H1 (cell line): ENCODE data around the gene ACOT9. TPM values are rescaled to one million over a fixed set of nuclear protein-coding genes. Genes with fewer than 3 reads are reported as not detected.

Experiments used
- CTCF ChIA-PET: fragments of 300-600 bp; sonication (Branson Sonifier 250); formaldehyde crosslinking; loops from one replicate; lab custom pipeline; 2021; ENCODE audit not compliant: partially characterized antibody; lab: Charles Lee
- POLR2A ChIA-PET: fragments of 300-600 bp; sonication (Branson Sonifier 250); formaldehyde crosslinking; loops from one replicate; lab custom pipeline; 2021; ENCODE audit warnings: inconsistent platforms; ENCODE audit not compliant: partially characterized antibody; lab: Charles Lee
- DNase-seq, 2 experiments: peaks; one replicate each; pipeline versions ENCODE4 v3.0.0 to v3.0.0-alpha.2; 2010 to 2022; ENCODE audit warnings: low spot score in 2 of 2, low read depth in 1 of 2, mixed read lengths in 1 of 2
- FAIRE-seq: peaks from 2 replicates; lab custom pipeline; 2011; peaks lifted over from hg19 to GRCh38; lab: Jason Lieb, UNC
- H2AFZ ChIP-seq: 2 replicates; pipeline ENCODE4 v1.8.1; 2012; ENCODE audit warnings: low read length, inconsistent platforms
- H2AK5ac ChIP-seq: 2 replicates; pipeline ENCODE4 v1.6.1; 2013; ENCODE audit warnings: low read depth, low read length
- H2BK120ac ChIP-seq: replicated peaks from 2 replicates; pipeline ENCODE3; 2013; ENCODE audit warnings: low read depth, low read length, inconsistent platforms
- H2BK12ac ChIP-seq: 2 replicates; pipeline ENCODE4 v1.6.1; 2013; ENCODE audit warnings: low read depth, low read length
- H2BK15ac ChIP-seq: 2 replicates; pipeline ENCODE4 v1.6.1; 2013; ENCODE audit warnings: low read length
- H2BK20ac ChIP-seq: 2 replicates; pipeline ENCODE4 v1.6.1; 2013; ENCODE audit warnings: low read length
- H2BK5ac ChIP-seq: 2 replicates; pipeline ENCODE4 v1.6.1; 2013; ENCODE audit warnings: low read depth, low read length
- H3K14ac ChIP-seq: 2 replicates; pipeline ENCODE4 v1.6.1; 2013; ENCODE audit warnings: inconsistent platforms; ENCODE audit not compliant: insufficient read length
- H3K18ac ChIP-seq: 2 replicates; pipeline ENCODE4 v1.6.1; 2013; ENCODE audit warnings: low read length; ENCODE audit errors: extremely low read depth
- H3K23ac ChIP-seq: 2 replicates; pipeline ENCODE4 v1.6.1; 2013; ENCODE audit warnings: inconsistent platforms; ENCODE audit not compliant: insufficient read length
- H3K23me2 ChIP-seq: 2 replicates; pipeline ENCODE4 v1.6.1; 2013; ENCODE audit warnings: low read depth, low read length
- H3K27ac ChIP-seq: 2 replicates; pipeline ENCODE4 v1.6.1; 2011; ENCODE audit warnings: low read depth, low read length, inconsistent platforms
- H3K27me3 ChIP-seq, 4 experiments: replicated peaks in 1 of 4; 1 replicate in 1 of 4; 2 replicates in 3 of 4; pipeline versions ENCODE4 v1.6.1 to v1.8.1; 2011 to 2013; ENCODE audit warnings: low read length in 3 of 4, mild to moderate bottlenecking in 3 of 4, inconsistent platforms in 2 of 4, mixed read lengths in 2 of 4, moderate library complexity in 1 of 4; ENCODE audit not compliant: control insufficient read depth in 3 of 4, insufficient read depth in 3 of 4; ENCODE audit errors: extremely low read depth in 1 of 4
- H3K36me3 ChIP-seq, 4 experiments: 2 replicates each; pipeline versions ENCODE4 v1.6.1 to v1.8.1; 2011 to 2013; ENCODE audit warnings: mild to moderate bottlenecking in 4 of 4, low read length in 3 of 4, moderate library complexity in 2 of 4, control low read depth in 1 of 4, inconsistent platforms in 1 of 4; ENCODE audit not compliant: insufficient read depth in 4 of 4, control insufficient read depth in 2 of 4
- H3K4ac ChIP-seq: replicated peaks from 2 replicates; pipeline ENCODE3; 2013; ENCODE audit warnings: low read length, low read depth, mixed read lengths, inconsistent platforms; ENCODE audit not compliant: insufficient read length
- H3K4me1 ChIP-seq, 4 experiments: replicated peaks in 1 of 4; 1 replicate in 1 of 4; 2 replicates in 3 of 4; pipeline versions ENCODE4 v1.6.1 to v1.8.1; 2011 to 2013; ENCODE audit warnings: low read length in 3 of 4, inconsistent platforms in 2 of 4, mixed read lengths in 1 of 4; ENCODE audit not compliant: insufficient read depth in 4 of 4, control insufficient read depth in 3 of 4
- H3K4me2 ChIP-seq, 2 experiments: 2 replicates each; pipeline versions ENCODE4 v1.6.1 to v1.8.1; 2011 to 2013; ENCODE audit warnings: low read depth in 2 of 2, low read length in 2 of 2, control low read depth in 1 of 2, inconsistent platforms in 1 of 2, mild to moderate bottlenecking in 1 of 2; ENCODE audit not compliant: insufficient read depth in 1 of 2
- H3K4me3 ChIP-seq, 4 experiments: fragments of 200-600, 300-600 bp in 1 of 4; sonication (generic), shearing (Covaris generic), sonication (Bioruptor Twin) in 1 of 4; 2 replicates each; pipeline versions ENCODE4 v1.5.1 to v1.8.1; 2011 to 2016; ENCODE audit warnings: low read length in 4 of 4, low read depth in 3 of 4, control low read depth in 2 of 4, inconsistent platforms in 2 of 4, mild to moderate bottlenecking in 2 of 4, mixed read lengths in 1 of 4, moderate library complexity in 1 of 4; ENCODE audit not compliant: insufficient read depth in 2 of 4; ENCODE audit errors: extremely low read depth in 1 of 4
- H3K56ac ChIP-seq: replicated peaks from 2 replicates; pipeline ENCODE3; 2013; ENCODE audit warnings: low read depth, mild to moderate bottlenecking, mixed read lengths, low read length, inconsistent platforms; ENCODE audit not compliant: insufficient read length
- H3K79me1 ChIP-seq: 2 replicates; pipeline ENCODE4 v1.6.1; 2013; ENCODE audit warnings: low read depth, low read length, control low read depth
- H3K79me2 ChIP-seq, 2 experiments: 2 replicates each; pipeline versions ENCODE4 v1.6.1 to v1.8.1; 2012 to 2013; ENCODE audit warnings: low read length in 2 of 2, mild to moderate bottlenecking in 2 of 2, inconsistent platforms in 1 of 2; ENCODE audit not compliant: insufficient read depth in 2 of 2, control insufficient read depth in 1 of 2
- H3K9ac ChIP-seq, 4 experiments: replicated peaks in 1 of 4; 1 replicate in 1 of 4; 2 replicates in 3 of 4; pipeline versions ENCODE4 v1.6.1 to v1.8.1; 2011 to 2013; ENCODE audit warnings: low read depth in 3 of 4, low read length in 3 of 4, control low read depth in 2 of 4, mild to moderate bottlenecking in 2 of 4, moderate library complexity in 2 of 4, inconsistent platforms in 1 of 4; ENCODE audit errors: extremely low read depth in 1 of 4
- H3K9me3 ChIP-seq, 2 experiments: 2 replicates each; pipeline versions ENCODE4 v1.6.1 to v1.8.1; 2012 to 2013; ENCODE audit warnings: mild to moderate bottlenecking in 2 of 2, moderate library complexity in 2 of 2, control low read depth in 1 of 2, inconsistent platforms in 1 of 2, low read depth in 1 of 2, low read length in 1 of 2, mixed read lengths in 1 of 2; ENCODE audit not compliant: insufficient read depth in 2 of 2
- H4K20me1 ChIP-seq, 2 experiments: replicated peaks in 1 of 2; 2 replicates each; pipeline versions ENCODE3 to v1.8.1; 2011 to 2013; ENCODE audit warnings: inconsistent platforms in 2 of 2, low read length in 2 of 2, mild to moderate bottlenecking in 1 of 2; ENCODE audit not compliant: insufficient read depth in 2 of 2, control insufficient read depth in 1 of 2
- H4K5ac ChIP-seq: 2 replicates; pipeline ENCODE4 v1.6.1; 2013; ENCODE audit warnings: low read length, low read depth, mixed read lengths, inconsistent platforms; ENCODE audit not compliant: insufficient read length
- H4K8ac ChIP-seq: 2 replicates; pipeline ENCODE4 v1.8.0; 2013; ENCODE audit warnings: mild to moderate bottlenecking, moderate library complexity, low read length, inconsistent platforms; ENCODE audit not compliant: insufficient read depth; ENCODE audit errors: extremely low read depth
- H4K91ac ChIP-seq: replicated peaks from 2 replicates; pipeline ENCODE3; 2013; ENCODE audit warnings: low read length, mixed read lengths, inconsistent platforms; ENCODE audit not compliant: insufficient read length
- CHD1 ChIP-seq: IDR thresholded peaks from 2 replicates; pipeline ENCODE4 v1.6.1; 2012; ENCODE audit warnings: low read depth, low read length, improper control_type of control experiment
- CHD2 ChIP-seq: IDR thresholded peaks from 2 replicates; pipeline ENCODE4 v1.6.1; 2012; ENCODE audit warnings: low read length, improper control_type of control experiment
- CTBP2 ChIP-seq: IDR thresholded peaks from 2 replicates; pipeline ENCODE4 v1.7.0; 2011; ENCODE audit warnings: borderline replicate concordance, mild to moderate bottlenecking, moderate library complexity, mixed read lengths, low read length; ENCODE audit not compliant: insufficient read depth, insufficient read length
- EGR1 ChIP-seq: IDR thresholded peaks from 2 replicates; pipeline ENCODE4 v1.6.1; 2011; ENCODE audit warnings: low read depth, low read length, borderline replicate concordance
- GTF2F1 ChIP-seq: IDR thresholded peaks from 2 replicates; pipeline ENCODE4 v1.6.1; 2012; ENCODE audit warnings: low read depth, low read length, improper control_type of control experiment, borderline replicate concordance
- POLR2A ChIP-seq, 2 experiments: IDR thresholded peaks; 1 replicate in 1 of 2; 2 replicates in 1 of 2; pipeline ENCODE4 v1.6.1; 2011; ENCODE audit warnings: low read depth in 2 of 2, low read length in 2 of 2, mild to moderate bottlenecking in 2 of 2; ENCODE audit errors: control extremely low read depth in 1 of 2
- SP1 ChIP-seq: IDR thresholded peaks from 2 replicates; pipeline ENCODE4 v1.6.1; 2011; ENCODE audit warnings: low read depth, low read length
- WGBS, 2 experiments: shearing (Covaris generic) in 1 of 2; methylation state at CpG; one replicate each; pipeline versions ENCODE4 v1.1.6 to v1.1.7; 2013 to 2015; ENCODE audit warnings: low lambda C conversion rate in 2 of 2, mixed read lengths in 2 of 2, inconsistent platforms in 1 of 2, low coverage in 1 of 2, missing lambda C conversion rate in 1 of 2; ENCODE audit not compliant: insufficient replicate concordance in 2 of 2, insufficient coverage in 1 of 2, insufficient read length in 1 of 2; ENCODE audit errors: extremely low coverage in 1 of 2, missing lambda C conversion rate in 1 of 2; 5-methylcytosine and 5-hydroxymethylcytosine counted together
- polyA plus RNA-seq, 7 experiments: library from polyadenylated mRNA; depleted of rRNA in 3 of 7; stranded (reverse) in 5 of 7; unstranded in 2 of 7; fragments of >200 nt in 5 of 7; fragments of 200-250 nt in 2 of 7; gene quantifications; 1 replicate in 5 of 7; 2 replicates in 1 of 7; 4 replicates in 1 of 7; pipeline versions ENCODE4 v1.2.1 to v1.2.3, GENCODE V29; 2011 to 2013; ENCODE audit warnings: missing spikeins in 2 of 7, mixed read lengths in 2 of 7
- total RNA-seq: library from RNA; stranded (reverse); fragmentation: NEBNext Ultra II Directional; extraction: Animal tissue kit (Norgen Biotek cat#: 25700); gene quantifications from 2 replicates; pipeline ENCODE4 v1.2.1, GENCODE V29; 2021
- TF ChIP-seq, protein P1 (sequence below): IDR thresholded peaks from 2 replicates; pipeline ENCODE4 v1.6.1; 2012; ENCODE audit warnings: low read length, inconsistent platforms

ACOT9 gene
- total and polyA plus RNA-seq, 2 of the 8 experiments (the other 6 are each of a cell fraction or from before 2014, with no cell fraction given), result 20.7 to 39.5 TPM

DNA sequence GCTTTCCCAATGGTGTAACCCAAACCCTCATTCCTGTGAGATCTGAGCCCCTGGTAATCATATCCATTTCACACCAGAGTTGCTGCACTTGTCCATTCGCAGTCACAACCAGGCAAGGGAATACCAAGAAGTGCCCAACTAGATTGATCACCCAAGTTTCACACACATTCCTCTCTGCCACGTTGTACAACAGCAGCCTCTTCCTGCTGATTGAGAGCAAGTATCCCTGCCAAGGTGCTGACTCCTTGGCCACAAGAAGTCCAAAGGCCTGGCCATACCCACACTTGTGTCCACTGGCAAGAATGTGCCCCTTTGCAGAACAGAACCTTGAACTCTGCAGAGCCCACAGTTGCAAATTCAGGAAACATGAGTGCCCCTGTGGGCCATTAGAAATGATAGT is 6.5 kb upstream of the ACOT9 start:
- no peak overlapping the region for H2BK20ac ChIP-seq
- TF ChIP-seq SP1, result no peak
- TF ChIP-seq POLR2A (IDR thresholded peaks at IDR 0.05; ENCODE audit: control extremely low read depth in 1 of 2, low read depth in 2 of 2, low read length in 2 of 2), result no peak
- TF ChIP-seq GTF2F1, result no peak
- TF ChIP-seq CTBP2, result no peak
- no peak for TF ChIP-seq EGR1
- TF ChIP-seq CHD2, result no peak
- TF ChIP-seq, protein P1, sequence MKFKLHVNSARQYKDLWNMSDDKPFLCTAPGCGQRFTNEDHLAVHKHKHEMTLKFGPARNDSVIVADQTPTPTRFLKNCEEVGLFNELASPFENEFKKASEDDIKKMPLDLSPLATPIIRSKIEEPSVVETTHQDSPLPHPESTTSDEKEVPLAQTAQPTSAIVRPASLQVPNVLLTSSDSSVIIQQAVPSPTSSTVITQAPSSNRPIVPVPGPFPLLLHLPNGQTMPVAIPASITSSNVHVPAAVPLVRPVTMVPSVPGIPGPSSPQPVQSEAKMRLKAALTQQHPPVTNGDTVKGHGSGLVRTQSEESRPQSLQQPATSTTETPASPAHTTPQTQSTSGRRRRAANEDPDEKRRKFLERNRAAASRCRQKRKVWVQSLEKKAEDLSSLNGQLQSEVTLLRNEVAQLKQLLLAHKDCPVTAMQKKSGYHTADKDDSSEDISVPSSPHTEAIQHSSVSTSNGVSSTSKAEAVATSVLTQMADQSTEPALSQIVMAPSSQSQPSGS, result no peak
- no peak for TF ChIP-seq CHD1

More for the DNA sequence above, 6.5 kb upstream of the ACOT9 start:
- H3K4ac ChIP-seq, result no peak overlapping the region
- FAIRE-seq (no peak), DNase-seq (no peak)
- no peak overlapping the region for H4K8ac ChIP-seq
- no peak overlapping the region for H3K56ac ChIP-seq
- no peaks in the 10 kb centered on the region for H3K27me3 ChIP-seq
- no peaks in the 10 kb centered on the region for H3K79me1 ChIP-seq
- H4K5ac ChIP-seq, result no peak overlapping the region
- H3K79me2 ChIP-seq, result no peaks in the 10 kb centered on the region
- no peak overlapping the region for H2AFZ ChIP-seq
- ChIA-PET CTCF (no interaction called here), POLR2A (no interaction called here)
- H3K14ac ChIP-seq, result no peak overlapping the region
- H2BK12ac ChIP-seq, result no peak overlapping the region
- H3K4me1 ChIP-seq, result no peaks in the 10 kb centered on the region
- H3K4me3 ChIP-seq, result no peak overlapping the region
- H3K9ac ChIP-seq, result no peak overlapping the region
- no peak overlapping the region for H4K91ac ChIP-seq
- H2AK5ac ChIP-seq, result no peak overlapping the region
- 90% methylated on average over 2 of the region's 2 CpGs; no CpG with 5 or more reads in 1 of the 2 experiments for WGBS, 2 experiments
- H2BK5ac ChIP-seq, result no peak overlapping the region
- no peak overlapping the region for H3K4me2 ChIP-seq
- H2BK15ac ChIP-seq, result no peak overlapping the region
- H3K36me3 ChIP-seq, result no peaks in the 10 kb centered on the region
- H3K23me2 ChIP-seq, result no peaks in the 10 kb centered on the region
- no peaks in the 10 kb centered on the region for H3K9me3 ChIP-seq
- no peak overlapping the region for H2BK120ac ChIP-seq
- no peak overlapping the region for H3K27ac ChIP-seq
- no peak overlapping the region for H3K23ac ChIP-seq
- no peaks in the 10 kb centered on the region for H4K20me1 ChIP-seq
- no peak overlapping the region for H3K18ac ChIP-seq
